Gastrocnemius medialis (tissue), 4 donors: ENCODE data around the gene ELMO1. TPM values are rescaled to one million over a fixed set of nuclear protein-coding genes. Genes with fewer than 3 reads are reported as not detected.

Experiments used
- ATAC-seq, 2 donors: fragments of 150-250 bp; one replicate each; pipeline ENCODE4 v1.9.1; 2016
- DNase-seq, 2 donors: peaks; one replicate each; pipeline ENCODE4 v3.0.0-alpha.2; 2019
- H3K27ac ChIP-seq, 4 donors: fragments of 200-600 bp; sonication (generic); 1 replicate in 1 of 4; 2 replicates in 3 of 4; pipeline ENCODE4 v1.5.1; 2016 to 2018; ENCODE audit warnings: mild to moderate bottlenecking in 2 of 4, moderate library complexity in 1 of 4
- H3K27me3 ChIP-seq, 3 donors: fragments of 200-600 bp; sonication (generic) in 2 of 3; 1 replicate in 1 of 3; 2 replicates in 2 of 3; pipeline versions ENCODE4 v1.5.1 to v1.6.0; 2016 to 2019; ENCODE audit warnings: mild to moderate bottlenecking in 1 of 3, moderate library complexity in 1 of 3
- H3K36me3 ChIP-seq, 2 donors: fragments of 200-600 bp; sonication (generic) in 1 of 2; one replicate each; pipeline ENCODE4 v1.5.1; 2017 to 2018
- H3K4me1 ChIP-seq, 2 donors: fragments of 200-600 bp; sonication (generic) in 1 of 2; one replicate each; pipeline ENCODE4 v1.5.1; 2016 to 2017; ENCODE audit warnings: mild to moderate bottlenecking in 2 of 2
- H3K4me3 ChIP-seq, 4 donors: fragments of 200-600 bp; sonication (generic) in 3 of 4; 1 replicate in 1 of 4; 2 replicates in 3 of 4; pipeline ENCODE4 v1.5.1; 2016 to 2019; ENCODE audit warnings: mild to moderate bottlenecking in 2 of 4
- H3K9me3 ChIP-seq, 3 donors: fragments of 200-600 bp; sonication (generic) in 2 of 3; 1 replicate in 1 of 3; 2 replicates in 2 of 3; pipeline ENCODE4 v1.5.1; 2016 to 2019
- CTCF ChIP-seq, 5 experiments: fragments of 450-650 bp in 3 of 5; fragments of 200-600 bp in 2 of 5; sonication (generic) in 2 of 5; IDR thresholded peaks in 4 of 5; conservative IDR thresholded peaks in 1 of 5; 1 replicate in 4 of 5; 2 replicates in 1 of 5; pipeline ENCODE4 v1.5.1; 2016 to 2019; ENCODE audit warnings: antibody characterized with exemption in 5 of 5, mild to moderate bottlenecking in 3 of 5, moderate library complexity in 3 of 5
- POLR2A ChIP-seq, 2 donors: fragments of 450-650 bp; IDR thresholded peaks; one replicate each; pipeline ENCODE4 v1.6.1; 2017; ENCODE audit warnings: antibody characterized with exemption in 2 of 2, mild to moderate bottlenecking in 2 of 2, moderate library complexity in 2 of 2
- in situ Hi-C, 4 donors: fragments of 200-750 bp; cut with MboI; loops; one replicate each; pipeline versions ENCODE4 v1.15.0 to v1.8.0; 2017; ENCODE audit warnings: low sequenced_read_pairs in 4 of 4
- intact Hi-C: fragments of 100-400 bp; cut with DNase I; formaldehyde crosslinking; loops from one replicate; pipeline ENCODE4 v1.15.1; 2023; ENCODE audit warnings: low total_unique reads
- total RNA-seq, 4 donors: library from RNA; depleted of rRNA; stranded (reverse); fragments of >200 nt; gene quantifications; one replicate each; pipeline versions ENCODE4 v1.1.0 to v1.2.3, GENCODE V29; 2016

ELMO1 gene
- total RNA-seq, 4 donors from 2014 or later = 8.4 to 18.9 (median 14.6) TPM

- Histone ChIP-seq H3K4me3 (no peak overlapping the region), H3K27me3 (no peaks in the 10 kb centered on the region), H3K36me3 (no peaks in the 10 kb centered on the region), H3K27ac (no peak overlapping the region), H3K4me1 (no peaks in the 10 kb centered on the region), H3K9me3 (no peaks in the 10 kb centered on the region)
- DNase-seq (no peak), ATAC-seq (no peak)
- intact Hi-C loops = no loop called here
- in situ Hi-C loops = no loop called here
- TF ChIP-seq POLR2A (IDR thresholded peaks at IDR 0.05) = no peak
- no peak for TF ChIP-seq CTCF (IDR thresholded peaks at IDR 0.05 in 4 of 5, conservative IDR thresholded peaks at IDR 0.05 in 1 of 5)
Measured at GRCh38 chr7:37104822-37105518, 343.7 kb downstream of the ELMO1 start.

- Histone ChIP-seq H3K27ac (no peak overlapping the region), H3K4me3 (no peak overlapping the region), H3K36me3 (no peaks in the 10 kb centered on the region), H3K27me3 (no peaks in the 10 kb centered on the region), H3K9me3 (no peaks in the 10 kb centered on the region), H3K4me1 (no peaks in the 10 kb centered on the region)
- ATAC-seq = no peak
- in situ Hi-C loops (no loop called here), intact Hi-C loops (no loop called here)
- DNase-seq = no peak
- no peak for TF ChIP-seq POLR2A (IDR thresholded peaks at IDR 0.05)
- TF ChIP-seq CTCF (IDR thresholded peaks at IDR 0.05 in 4 of 5, conservative IDR thresholded peaks at IDR 0.05 in 1 of 5) = no peak
Measured at GRCh38 chr7:37102518-37103137, 346.0 kb downstream of the ELMO1 start.

- intact Hi-C loops = no loop called here
- Histone ChIP-seq H3K27ac (no peak overlapping the region), H3K9me3 (no peaks in the 10 kb centered on the region), H3K27me3 (no peaks in the 10 kb centered on the region), H3K4me3 (no peak overlapping the region), H3K36me3 (no peaks in the 10 kb centered on the region), H3K4me1 (no peaks in the 10 kb centered on the region)
- no peak for DNase-seq
- in situ Hi-C loops = no loop called here
- TF ChIP-seq CTCF (IDR thresholded peaks at IDR 0.05 in 4 of 5, conservative IDR thresholded peaks at IDR 0.05 in 1 of 5) (no peak), POLR2A (IDR thresholded peaks at IDR 0.05) (no peak)
- ATAC-seq = no peak
Measured at GRCh38 chr7:37100735-37101331, 347.8 kb downstream of the ELMO1 start.

- in situ Hi-C loops (no loop called here), intact Hi-C loops (no loop called here)
- Histone ChIP-seq H3K36me3 (no peaks in the 10 kb centered on the region), H3K9me3 (no peaks in the 10 kb centered on the region), H3K27me3 (no peaks in the 10 kb centered on the region), H3K27ac (no peak overlapping the region), H3K4me1 (no peaks in the 10 kb centered on the region), H3K4me3 (no peak overlapping the region)
- ATAC-seq (no peak), DNase-seq (no peak)
- no peak for TF ChIP-seq POLR2A (IDR thresholded peaks at IDR 0.05)
- no peak for TF ChIP-seq CTCF (IDR thresholded peaks at IDR 0.05 in 4 of 5, conservative IDR thresholded peaks at IDR 0.05 in 1 of 5)
Measured at GRCh38 chr7:37098762-37099161, 349.9 kb downstream of the ELMO1 start.
